ENCODE measurements around the gene SLC15A5. TPM values are rescaled to one million over a fixed set of nuclear protein-coding genes. Genes with fewer than 3 reads are reported as not detected.

Gene SLC15A5
- total and polyA plus RNA-seq, 8 donors: not detected

GRCh38 chr12:16282978-16283377 lies 5.5 kb upstream of the SLC15A5 start:
- no peak overlapping the region for H3K4me3 ChIP-seq
- H3K4me1 ChIP-seq: no peaks in the 10 kb centered on the region
- WGBS, 5 donors: 61 to 86% (median 79%) methylated on average over 2 of the region's 2 CpGs
- TF ChIP-seq POLR2A (IDR thresholded peaks at IDR 0.05): no peak
- TF ChIP-seq POLR2AphosphoS5 (IDR thresholded peaks at IDR 0.05): no peak
- no peak for DNase-seq
- H3K9me3 ChIP-seq: no peaks in the 10 kb centered on the region
- no peaks in the 10 kb centered on the region for H3K27me3 ChIP-seq
- H3K36me3 ChIP-seq: no peaks in the 10 kb centered on the region
- no peak overlapping the region for H3K27ac ChIP-seq
- intact Hi-C loops (cut with DNase I; ENCODE audit: low total_unique reads): no loop called here

- Histone ChIP-seq H3K27me3 (no peaks in the 10 kb centered on the region), H3K4me3 (no peak overlapping the region), H3K4me1 (peaks cover 0 to 3% (median 0%) of the 10 kb centered on the region in 4 donors), H3K36me3 (no peaks in the 10 kb centered on the region), H3K27ac (no peak overlapping the region), H3K9me3 (no peaks in the 10 kb centered on the region)
- 85 to 93% (median 89%) methylated on average over 2 of the region's 2 CpGs for WGBS, 5 donors
- TF ChIP-seq POLR2AphosphoS5 (IDR thresholded peaks at IDR 0.05) (no peak), POLR2A (IDR thresholded peaks at IDR 0.05) (no peak), EP300 (IDR thresholded peaks at IDR 0.05) (no peak), CTCF (IDR thresholded peaks at IDR 0.05) (no peak)
- intact Hi-C loops (cut with DNase I; ENCODE audit: low total_unique reads): no loop called here
- DNase-seq: peak in 1 of 2 donors; percentile 16
Observed at GRCh38 chr12:16282081-16282480, 4.6 kb upstream of the SLC15A5 start.

- no peaks in the 10 kb centered on the region for H3K36me3 ChIP-seq
- H3K9me3 ChIP-seq: no peaks in the 10 kb centered on the region
- H3K4me3 ChIP-seq: no peak overlapping the region
- peaks cover 0 to 3% (median 0%) of the 10 kb centered on the region in 4 donors for H3K4me1 ChIP-seq
- H3K27me3 ChIP-seq: no peaks in the 10 kb centered on the region
- TF ChIP-seq POLR2AphosphoS5 (IDR thresholded peaks at IDR 0.05) (no peak), CTCF (IDR thresholded peaks at IDR 0.05) (no peak), EP300 (IDR thresholded peaks at IDR 0.05) (no peak), POLR2A (IDR thresholded peaks at IDR 0.05) (no peak)
- peak in 1 of 2 donors; percentile 57 for DNase-seq
- WGBS, 5 donors: 60 to 87% (median 75%) methylated on average over 3 of the region's 3 CpGs
- intact Hi-C loops (cut with DNase I; ENCODE audit: low total_unique reads): no loop called here
- H3K27ac ChIP-seq: no peak overlapping the region
Observed at GRCh38 chr12:16281157-16281556, 3.7 kb upstream of the SLC15A5 start.

GRCh38 chr12:16272222-16272621 lies 5.3 kb downstream of the SLC15A5 start:
- no peak for TF ChIP-seq POLR2AphosphoS5 (IDR thresholded peaks at IDR 0.05)
- TF ChIP-seq CTCF (IDR thresholded peaks at IDR 0.05): no peak
- no peak for TF ChIP-seq EP300 (IDR thresholded peaks at IDR 0.05)
- no peak for TF ChIP-seq POLR2A (IDR thresholded peaks at IDR 0.05)
- no peaks in the 10 kb centered on the region for H3K4me1 ChIP-seq
- H3K27ac ChIP-seq: no peak overlapping the region
- H3K27me3 ChIP-seq: no peaks in the 10 kb centered on the region
- DNase-seq: no peak
- H3K9me3 ChIP-seq: no peaks in the 10 kb centered on the region
- no peaks in the 10 kb centered on the region for H3K36me3 ChIP-seq
- 69 to 84% (median 79%) methylated on average over 3 of the region's 3 CpGs for whole genome bisulfite sequencing, 5 donors
- no peak overlapping the region for H3K4me3 ChIP-seq
- intact Hi-C loops (cut with DNase I; ENCODE audit: low total_unique reads): no loop called here

- no peak overlapping the region for H3K4me3 ChIP-seq
- TF ChIP-seq CTCF (IDR thresholded peaks at IDR 0.05): no peak
- TF ChIP-seq POLR2AphosphoS5 (IDR thresholded peaks at IDR 0.05): no peak
- no peak for TF ChIP-seq EP300 (IDR thresholded peaks at IDR 0.05)
- no peak for TF ChIP-seq POLR2A (IDR thresholded peaks at IDR 0.05)
- no peaks in the 10 kb centered on the region for H3K27me3 ChIP-seq
- peak in 1 of 2 donors; percentile 4 for DNase-seq
- H3K36me3 ChIP-seq: no peaks in the 10 kb centered on the region
- intact Hi-C loops (cut with DNase I; ENCODE audit: low total_unique reads): no loop called here
- H3K9me3 ChIP-seq: no peaks in the 10 kb centered on the region
- no peak overlapping the region for H3K27ac ChIP-seq
- WGBS, 5 donors: 11 to 29% (median 24%) methylated on average over 1 of the region's 1 CpG
- H3K4me1 ChIP-seq: no peaks in the 10 kb centered on the region
Observed at GRCh38 chr12:16271062-16271461, 6.4 kb downstream of the SLC15A5 start.
